Globus pallidus (tissue), 1 donor: Measurements from ENCODE around the gene PPP2R2D.

Experiments
- DNase-seq: peaks from one replicate; pipeline ENCODE4 v3.0.0-alpha.2; 2015; ENCODE audit warnings: low spot score

Gene PPP2R2D

GRCh38 chr10:131900350-131901152 is at the start of gene PPP2R2D:
PPP2R2D (plus strand) TSS chr10:131901008; CDS start chr10:131901149, 141 bp downstream.
- DNase-seq, result peak; percentile 94

GRCh38 chr10:131851346-131851745 is 49.5 kb upstream of the PPP2R2D start:
- no peak for DNase-seq

- no peak for DNase-seq
These were observed 48.5 kb upstream of the PPP2R2D start for GRCh38 chr10:131852176-131852822.

GRCh38 chr10:131852823-131853609 is 47.8 kb upstream of the PPP2R2D start:
- no peak for DNase-seq

- DNase-seq, result no peak
These were observed 47.2 kb upstream of the PPP2R2D start for GRCh38 chr10:131853610-131853964.

GRCh38 chr10:131854579-131855335 is 46.1 kb upstream of the PPP2R2D start:
- DNase-seq, result no peak

GRCh38 chr10:131855461-131856401 is 45.1 kb upstream of the PPP2R2D start:
- DNase-seq, result no peak

GRCh38 chr10:131856441-131857094 is 44.2 kb upstream of the PPP2R2D start:
- DNase-seq, result no peak

- no peak for DNase-seq
These were observed 43.4 kb upstream of the PPP2R2D start for GRCh38 chr10:131857156-131858117.

GRCh38 chr10:131858118-131858515 is 42.7 kb upstream of the PPP2R2D start:
- DNase-seq, result no peak

GRCh38 chr10:131858583-131859340 is 42.0 kb upstream of the PPP2R2D start:
- no peak for DNase-seq

- no peak for DNase-seq
These were observed 41.3 kb upstream of the PPP2R2D start for GRCh38 chr10:131859341-131860020.

- DNase-seq, result no peak
These were observed 40.5 kb upstream of the PPP2R2D start for GRCh38 chr10:131860311-131860710.

GRCh38 chr10:131860806-131861440 is 39.9 kb upstream of the PPP2R2D start:
- DNase-seq, result no peak

GRCh38 chr10:131862548-131862947 is 38.3 kb upstream of the PPP2R2D start:
- DNase-seq, result no peak

GRCh38 chr10:131865223-131865917 is 35.4 kb upstream of the PPP2R2D start:
- no peak for DNase-seq

GRCh38 chr10:131866673-131867072 is 34.1 kb upstream of the PPP2R2D start:
- no peak for DNase-seq
